ENCODE results near the gene CD37.
"Not testable (repeated sequence)": the region's sequence is repeated elsewhere in the genome, so short reads cannot be mapped to it uniquely, and the experiment has no call there.

Gene CD37

GRCh38 chr19:49368711-49369358 lies 33.6 kb downstream of the CD37 start:
- no peak for DNase-seq
- Histone ChIP-seq H3K4me3 (ENCODE audit: low read length) (no peak overlapping the region), H3K27ac (ENCODE audit: low read depth, low read length) (no peak overlapping the region), H4K8ac (ENCODE audit: low read depth, low read length) (no peak overlapping the region), H3K4me2 (ENCODE audit: low read length) (no peak overlapping the region), H3K18ac (ENCODE audit: low read length) (no peak overlapping the region), H3K79me2 (ENCODE audit: control insufficient read depth, insufficient read depth, low read length) (no peaks in the 10 kb centered on the region), H3K56ac (ENCODE audit: low read length) (no peak overlapping the region), H3K4ac (ENCODE audit: low read depth, low read length) (no peak overlapping the region), H2BK5ac (ENCODE audit: low read length) (no peak overlapping the region), H2BK120ac (ENCODE audit: low read depth, low read length) (no peak overlapping the region), H3K9ac (ENCODE audit: low read length) (no peak overlapping the region), H4K5ac (ENCODE audit: low read length) (no peak overlapping the region), H3K36me3 (ENCODE audit: control insufficient read depth, insufficient read depth, low read length) (no peaks in the 10 kb centered on the region), H2AK5ac (ENCODE audit: low read length) (no peak overlapping the region), H3K4me1 (ENCODE audit: control insufficient read depth, low read depth, low read length) (no peaks in the 10 kb centered on the region), H3K79me1 (ENCODE audit: low read length) (no peaks in the 10 kb centered on the region), H2BK15ac (replicated peaks; ENCODE audit: low read depth) (no peak overlapping the region), H3K23ac (ENCODE audit: low read length) (no peak overlapping the region), H3K27me3 (ENCODE audit: insufficient read depth, low read length, poor library complexity) (no peaks in the 10 kb centered on the region)
- WGBS (ENCODE audit: extremely low coverage, insufficient coverage, low lambda C conversion rate): no CpG with 5 or more reads among the region's 5 CpGs

DNA sequence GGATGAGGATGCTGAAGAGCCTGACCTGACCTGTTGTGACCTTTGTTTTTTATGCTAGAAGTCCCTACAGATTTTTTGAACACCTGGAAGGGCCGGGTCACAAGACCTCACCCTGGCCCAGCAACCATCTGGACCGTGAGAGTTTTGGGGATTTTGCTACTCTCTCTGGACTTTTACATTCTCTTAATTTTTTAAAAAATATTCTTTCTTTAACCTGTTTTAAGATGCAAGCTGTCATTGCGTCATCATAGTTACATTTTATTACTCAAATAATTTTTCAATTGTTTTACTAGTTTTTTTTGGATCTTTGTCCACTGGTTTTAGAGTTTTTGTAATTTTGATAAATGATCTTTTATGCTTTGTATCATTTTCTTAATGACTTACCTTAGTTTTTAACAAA lies 36.0 kb downstream of the CD37 start:
- no CpG with 5 or more reads among the region's 3 CpGs for WGBS (ENCODE audit: extremely low coverage, insufficient coverage, low lambda C conversion rate)

GRCh38 chr19:49373174-49373573 lies 38.0 kb downstream of the CD37 start:
- not testable (repeated sequence) for H2AK5ac ChIP-seq (ENCODE audit: low read length); H3K4me2 ChIP-seq (ENCODE audit: low read length); H3K27ac ChIP-seq (ENCODE audit: low read depth, low read length); H4K5ac ChIP-seq (ENCODE audit: low read length); H3K4me3 ChIP-seq (ENCODE audit: low read length); H3K23ac ChIP-seq (ENCODE audit: low read length); H2BK120ac ChIP-seq (ENCODE audit: low read depth, low read length); H3K79me1 ChIP-seq (ENCODE audit: low read length); H3K4ac ChIP-seq (ENCODE audit: low read depth, low read length); H3K56ac ChIP-seq (ENCODE audit: low read length); H3K36me3 ChIP-seq (ENCODE audit: control insufficient read depth, insufficient read depth, low read length); H2BK5ac ChIP-seq (ENCODE audit: low read length); H3K4me1 ChIP-seq (ENCODE audit: control insufficient read depth, low read depth, low read length); H2BK15ac ChIP-seq (replicated peaks; ENCODE audit: low read depth); H3K27me3 ChIP-seq (ENCODE audit: insufficient read depth, low read length, poor library complexity); H3K9ac ChIP-seq (ENCODE audit: low read length); DNase-seq; H3K79me2 ChIP-seq (ENCODE audit: control insufficient read depth, insufficient read depth, low read length); H4K8ac ChIP-seq (ENCODE audit: low read depth, low read length); H3K18ac ChIP-seq (ENCODE audit: low read length)
- WGBS (ENCODE audit: extremely low coverage, insufficient coverage, low lambda C conversion rate): no CpG with 5 or more reads among the region's 3 CpGs

More for the DNA sequence above, 36.0 kb downstream of the CD37 start:
- Histone ChIP-seq H3K79me2 (ENCODE audit: control insufficient read depth, insufficient read depth, low read length) (no peaks in the 10 kb centered on the region), H4K8ac (ENCODE audit: low read depth, low read length) (no peak overlapping the region), H3K27ac (ENCODE audit: low read depth, low read length) (no peak overlapping the region), H2BK5ac (ENCODE audit: low read length) (no peak overlapping the region), H3K4me2 (ENCODE audit: low read length) (no peak overlapping the region), H2AK5ac (ENCODE audit: low read length) (no peak overlapping the region), H3K79me1 (ENCODE audit: low read length) (no peaks in the 10 kb centered on the region), H3K56ac (ENCODE audit: low read length) (no peak overlapping the region), H4K5ac (ENCODE audit: low read length) (no peak overlapping the region), H3K4ac (ENCODE audit: low read depth, low read length) (no peak overlapping the region), H3K4me3 (ENCODE audit: low read length) (no peak overlapping the region), H3K4me1 (ENCODE audit: control insufficient read depth, low read depth, low read length) (no peaks in the 10 kb centered on the region), H2BK15ac (replicated peaks; ENCODE audit: low read depth) (no peak overlapping the region), H3K27me3 (ENCODE audit: insufficient read depth, low read length, poor library complexity) (no peaks in the 10 kb centered on the region), H3K23ac (ENCODE audit: low read length) (no peak overlapping the region), H2BK120ac (ENCODE audit: low read depth, low read length) (no peak overlapping the region), H3K36me3 (ENCODE audit: control insufficient read depth, insufficient read depth, low read length) (no peaks in the 10 kb centered on the region), H3K18ac (ENCODE audit: low read length) (no peak overlapping the region), H3K9ac (ENCODE audit: low read length) (no peak overlapping the region)
- no peak for DNase-seq

- H4K8ac ChIP-seq (ENCODE audit: low read depth, low read length): no peak overlapping the region
- no peaks in the 10 kb centered on the region for H3K79me1 ChIP-seq (ENCODE audit: low read length)
- H3K36me3 ChIP-seq (ENCODE audit: control insufficient read depth, insufficient read depth, low read length): no peaks in the 10 kb centered on the region
- no peak overlapping the region for H3K4ac ChIP-seq (ENCODE audit: low read depth, low read length)
- H3K9ac ChIP-seq (ENCODE audit: low read length): no peak overlapping the region
- no peak overlapping the region for H4K5ac ChIP-seq (ENCODE audit: low read length)
- H3K4me2 ChIP-seq (ENCODE audit: low read length): no peak overlapping the region
- H3K56ac ChIP-seq (ENCODE audit: low read length): no peak overlapping the region
- no peak for DNase-seq
- no peak overlapping the region for H3K23ac ChIP-seq (ENCODE audit: low read length)
- no peak overlapping the region for H2BK15ac ChIP-seq (replicated peaks; ENCODE audit: low read depth)
- no peak overlapping the region for H3K27ac ChIP-seq (ENCODE audit: low read depth, low read length)
- H2BK5ac ChIP-seq (ENCODE audit: low read length): no peak overlapping the region
- WGBS (ENCODE audit: extremely low coverage, insufficient coverage, low lambda C conversion rate): no CpG with 5 or more reads among the region's 16 CpGs
- H3K27me3 ChIP-seq (ENCODE audit: insufficient read depth, low read length, poor library complexity): no peaks in the 10 kb centered on the region
- no peak overlapping the region for H2AK5ac ChIP-seq (ENCODE audit: low read length)
- no peak overlapping the region for H3K18ac ChIP-seq (ENCODE audit: low read length)
- no peak overlapping the region for H2BK120ac ChIP-seq (ENCODE audit: low read depth, low read length)
- no peaks in the 10 kb centered on the region for H3K79me2 ChIP-seq (ENCODE audit: control insufficient read depth, insufficient read depth, low read length)
- H3K4me3 ChIP-seq (ENCODE audit: low read length): no peak overlapping the region
- H3K4me1 ChIP-seq (ENCODE audit: control insufficient read depth, low read depth, low read length): no peaks in the 10 kb centered on the region
Measured at GRCh38 chr19:49374665-49375434, 39.6 kb downstream of the CD37 start.

GRCh38 chr19:49378512-49378911 lies 43.3 kb downstream of the CD37 start:
- Histone ChIP-seq H2BK5ac (ENCODE audit: low read length) (no peak overlapping the region), H3K4me1 (ENCODE audit: control insufficient read depth, low read depth, low read length) (no peaks in the 10 kb centered on the region), H2BK15ac (replicated peaks; ENCODE audit: low read depth) (no peak overlapping the region), H3K4ac (ENCODE audit: low read depth, low read length) (no peak overlapping the region), H3K79me1 (ENCODE audit: low read length) (no peaks in the 10 kb centered on the region), H4K8ac (ENCODE audit: low read depth, low read length) (no peak overlapping the region), H3K18ac (ENCODE audit: low read length) (no peak overlapping the region), H3K36me3 (ENCODE audit: control insufficient read depth, insufficient read depth, low read length) (no peaks in the 10 kb centered on the region), H3K27me3 (ENCODE audit: insufficient read depth, low read length, poor library complexity) (no peaks in the 10 kb centered on the region), H3K9ac (ENCODE audit: low read length) (no peak overlapping the region), H4K5ac (ENCODE audit: low read length) (no peak overlapping the region), H3K4me2 (ENCODE audit: low read length) (no peak overlapping the region), H3K4me3 (ENCODE audit: low read length) (no peak overlapping the region), H2AK5ac (ENCODE audit: low read length) (no peak overlapping the region), H2BK120ac (ENCODE audit: low read depth, low read length) (no peak overlapping the region), H3K56ac (ENCODE audit: low read length) (no peak overlapping the region), H3K23ac (ENCODE audit: low read length) (no peak overlapping the region), H3K27ac (ENCODE audit: low read depth, low read length) (no peak overlapping the region), H3K79me2 (ENCODE audit: control insufficient read depth, insufficient read depth, low read length) (no peaks in the 10 kb centered on the region)
- no CpG with 5 or more reads among the region's 3 CpGs for WGBS (ENCODE audit: extremely low coverage, insufficient coverage, low lambda C conversion rate)
- no peak for DNase-seq
